MCF 10A (cell line): Measurements from ENCODE around the gene NOX5. TPM values are rescaled to one million over a fixed set of nuclear protein-coding genes. Genes with fewer than 3 reads are reported as not detected.

ENCODE experiments used
- BruUV-seq: library from RNA; stranded (reverse); fragments of 400-500 nt; replicated peaks from 2 replicates; lab custom pipeline; 2021; lab: Mats Ljungman, UMichigan
- CTCF ChIA-PET: fragments of 300-600 bp; sonication (Branson Sonifier 250); formaldehyde crosslinking; extraction: SDS; loops from one replicate; lab custom pipeline; 2021; ENCODE audit warnings: antibody characterized with exemption, inconsistent platforms; lab: Yijun Ruan, JAX
- POLR2A ChIA-PET: fragments of 300-600, 350-650 bp; sonication (Branson Sonifier 250); formaldehyde crosslinking; extraction: SDS; loops from one replicate; lab custom pipeline; 2020; ENCODE audit warnings: antibody characterized with exemption, inconsistent platforms; lab: Yijun Ruan, JAX
- DNase-seq: peaks from one replicate; pipeline ENCODE4 v3.0.0-alpha.2; 2018; ENCODE audit not compliant: unreplicated experiment
- H3K27ac Mint-ChIP-seq: one replicate; pipeline ENCODE4 v1.8.0; 2022; ENCODE audit warnings: mild to moderate bottlenecking, low read depth, mixed read lengths; ENCODE audit not compliant: unreplicated experiment
- H3K27me3 Mint-ChIP-seq: one replicate; pipeline ENCODE4 v1.8.0; 2022; ENCODE audit warnings: mixed read lengths; ENCODE audit not compliant: insufficient read depth, unreplicated experiment
- H3K36me3 Mint-ChIP-seq: one replicate; pipeline ENCODE4 v1.8.0; 2022; ENCODE audit warnings: mild to moderate bottlenecking, moderate library complexity, mixed read lengths; ENCODE audit not compliant: insufficient read depth, unreplicated experiment
- H3K4me1 Mint-ChIP-seq: one replicate; pipeline ENCODE4 v1.8.0; 2022; ENCODE audit warnings: mixed read lengths; ENCODE audit not compliant: insufficient read depth, unreplicated experiment
- H3K4me3 Mint-ChIP-seq: one replicate; pipeline ENCODE4 v1.8.0; 2022; ENCODE audit warnings: mild to moderate bottlenecking, moderate library complexity, mixed read lengths; ENCODE audit not compliant: unreplicated experiment
- H3K9me3 Mint-ChIP-seq: one replicate; pipeline ENCODE4 v1.8.0; 2022; ENCODE audit warnings: mixed read lengths; ENCODE audit not compliant: unreplicated experiment
- CTCF ChIP-seq: fragments of 200-600 bp; IDR thresholded peaks from one replicate; pipeline ENCODE4 v1.8.0; 2022; ENCODE audit warnings: antibody characterized with exemption, mild to moderate bottlenecking; ENCODE audit not compliant: unreplicated experiment
- intact Hi-C: fragments of 100-400 bp; cut with micrococcal nuclease; formaldehyde crosslinking; loops from 2 replicates; pipeline ENCODE4 v1.14.1; 2022
- total RNA-seq: library from RNA; stranded (reverse); gene quantifications from 2 replicates; pipeline ENCODE4 v1.2.3, GENCODE V29; 2022

Gene NOX5
- total RNA-seq, 1 experiment from 2014 or later = 1.4 TPM

- BruUV-seq = no TSS peak
- POLR2A ChIA-PET = interaction anchor here (0.8 kb wide), 1 partner anchor 15 kb away, joined by 3 read pairs; no protein-coding TSS in a partner anchor
Observed at GRCh38 chr15:69004011-69004410, 10.5 kb upstream of the NOX5 start.

GRCh38 chr15:69008056-69008455 lies 6.4 kb upstream of the NOX5 start:
- CTCF ChIA-PET = interaction anchor here (0.6 to 0.8 kb wide), 2 partner anchors 31 to 157 kb away, joined by 3 read pairs; no protein-coding TSS in a partner anchor
- POLR2A ChIA-PET = interaction anchor here (0.6 to 1.0 kb wide), 3 partner anchors 7 to 123 kb away, joined by 3 read pairs; no protein-coding TSS in a partner anchor
- intact Hi-C loops = no loop called here
- no peaks in the 10 kb centered on the region for H3K4me1 Mint-ChIP-seq
- DNase-seq = no peak
- H3K27ac Mint-ChIP-seq = no peak overlapping the region
- H3K4me3 Mint-ChIP-seq = no peak overlapping the region
- H3K9me3 Mint-ChIP-seq = peaks cover 6% of the 10 kb centered on the region
- H3K36me3 Mint-ChIP-seq = no peaks in the 10 kb centered on the region
- no peak for TF ChIP-seq CTCF
- no TSS peak for BruUV-seq
- H3K27me3 Mint-ChIP-seq = no peaks in the 10 kb centered on the region

More at GRCh38 chr15:69004011-69004410, 10.5 kb upstream of the NOX5 start:
- H3K4me3 Mint-ChIP-seq = no peak overlapping the region
- H3K9me3 Mint-ChIP-seq = peaks cover 6% of the 10 kb centered on the region
- CTCF ChIA-PET = interaction anchor here (0.5 to 0.6 kb wide), 2 partner anchors 239 to 400 kb away, joined by 3 read pairs; no protein-coding TSS in a partner anchor
- no peak for TF ChIP-seq CTCF
- H3K36me3 Mint-ChIP-seq = no peaks in the 10 kb centered on the region
- intact Hi-C loops = no loop called here
- H3K27ac Mint-ChIP-seq = no peak overlapping the region
- H3K4me1 Mint-ChIP-seq = no peaks in the 10 kb centered on the region
- DNase-seq = no peak
- no peaks in the 10 kb centered on the region for H3K27me3 Mint-ChIP-seq

- no peak for TF ChIP-seq CTCF
- Mint-ChIP-seq H3K4me1 (no peaks in the 10 kb centered on the region), H3K27ac (no peak overlapping the region), H3K9me3 (peaks cover 6% of the 10 kb centered on the region), H3K4me3 (no peak overlapping the region), H3K27me3 (no peaks in the 10 kb centered on the region), H3K36me3 (no peaks in the 10 kb centered on the region)
- ChIA-PET POLR2A (no interaction called here), CTCF (interaction anchor here (0.5 to 1.1 kb wide), 2 partner anchors 385 to 723 kb away, joined by 3 to 4 read pairs; no protein-coding TSS in a partner anchor)
- DNase-seq = no peak
- BruUV-seq = no TSS peak
- intact Hi-C loops = no loop called here
Observed at GRCh38 chr15:69009341-69009740, 5.2 kb upstream of the NOX5 start.

- no peaks in the 10 kb centered on the region for H3K27me3 Mint-ChIP-seq
- no TSS peak for BruUV-seq
- TF ChIP-seq CTCF = no peak
- H3K9me3 Mint-ChIP-seq = peaks cover 6% of the 10 kb centered on the region
- H3K4me3 Mint-ChIP-seq = no peak overlapping the region
- no peak for DNase-seq
- no peak overlapping the region for H3K27ac Mint-ChIP-seq
- no peaks in the 10 kb centered on the region for H3K4me1 Mint-ChIP-seq
- CTCF ChIA-PET = no interaction called here
- POLR2A ChIA-PET = interaction anchor here (0.6 kb wide), 1 partner anchor 16 kb away, joined by 3 read pairs; no protein-coding TSS in a partner anchor
- H3K36me3 Mint-ChIP-seq = no peaks in the 10 kb centered on the region
- intact Hi-C loops = no loop called here
Observed at GRCh38 chr15:69011641-69012040, 2.9 kb upstream of the NOX5 start.
